ENCODE data around the gene GDF2.
A peak's percentile ranks its signal among the peaks of the same experiment; 100 is the strongest.

GDF2 gene

DNA sequence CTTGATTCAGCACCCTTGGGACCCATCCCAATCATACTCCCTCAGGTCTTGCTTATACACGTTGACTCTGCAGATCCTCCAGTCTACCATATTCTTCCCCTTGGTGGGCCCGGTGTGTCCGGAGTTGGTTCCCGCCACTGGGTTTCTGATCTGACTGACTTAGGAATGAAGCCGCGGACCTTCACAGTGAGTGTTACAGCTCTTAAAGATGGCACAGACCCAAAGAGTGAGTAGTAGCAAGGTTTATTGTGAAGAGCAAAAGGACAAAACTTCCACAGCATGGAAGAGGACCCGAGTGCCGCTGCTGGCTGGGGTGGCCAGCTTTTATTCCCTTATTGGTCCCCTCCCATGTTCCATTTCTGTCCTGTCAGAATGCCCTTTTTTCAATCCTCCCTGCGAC is 28.2 kb upstream of the GDF2 start:
- DNase-seq, result no peak

DNA sequence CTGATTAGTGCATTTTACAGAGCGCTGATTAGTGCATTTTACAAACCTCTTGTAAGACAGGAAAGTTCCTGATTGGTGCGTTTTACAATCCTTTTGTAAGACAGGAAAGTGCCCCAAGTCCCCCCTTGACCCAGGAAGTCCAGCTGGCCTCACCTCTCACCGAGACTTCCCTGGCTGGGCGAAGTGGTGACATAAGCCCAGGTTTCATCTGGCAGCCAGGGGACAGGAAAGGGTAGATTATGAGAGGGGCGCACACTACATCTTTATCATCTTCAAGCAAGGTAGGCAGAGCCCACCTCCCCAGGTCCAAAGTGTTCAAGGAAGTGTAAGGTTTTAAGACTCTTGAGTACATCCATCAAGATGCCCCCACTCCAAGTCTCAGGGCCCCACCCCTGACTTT is 27.8 kb upstream of the GDF2 start:
- DNase-seq, result no peak

DNA sequence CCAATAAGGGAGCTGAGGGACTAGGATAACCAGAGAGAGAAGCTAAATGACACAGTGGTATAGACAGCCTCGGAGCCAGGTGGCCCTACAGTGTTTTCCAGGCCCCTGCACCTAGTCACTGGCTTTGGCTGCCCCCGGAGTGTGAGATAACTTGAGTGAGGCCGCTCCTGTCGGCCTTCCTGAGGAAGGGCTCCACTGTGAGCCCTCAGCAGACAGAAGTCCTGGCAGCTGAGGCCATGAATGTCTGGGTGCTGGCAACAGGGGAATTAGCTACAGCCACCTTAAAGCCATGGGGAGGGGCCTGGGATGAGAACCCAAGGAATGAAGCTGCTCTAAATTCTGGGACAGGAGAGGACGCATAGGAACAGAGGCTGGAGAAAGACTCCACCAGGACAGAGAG is 26.8 kb upstream of the GDF2 start:
- DNase-seq, result no peak

DNA sequence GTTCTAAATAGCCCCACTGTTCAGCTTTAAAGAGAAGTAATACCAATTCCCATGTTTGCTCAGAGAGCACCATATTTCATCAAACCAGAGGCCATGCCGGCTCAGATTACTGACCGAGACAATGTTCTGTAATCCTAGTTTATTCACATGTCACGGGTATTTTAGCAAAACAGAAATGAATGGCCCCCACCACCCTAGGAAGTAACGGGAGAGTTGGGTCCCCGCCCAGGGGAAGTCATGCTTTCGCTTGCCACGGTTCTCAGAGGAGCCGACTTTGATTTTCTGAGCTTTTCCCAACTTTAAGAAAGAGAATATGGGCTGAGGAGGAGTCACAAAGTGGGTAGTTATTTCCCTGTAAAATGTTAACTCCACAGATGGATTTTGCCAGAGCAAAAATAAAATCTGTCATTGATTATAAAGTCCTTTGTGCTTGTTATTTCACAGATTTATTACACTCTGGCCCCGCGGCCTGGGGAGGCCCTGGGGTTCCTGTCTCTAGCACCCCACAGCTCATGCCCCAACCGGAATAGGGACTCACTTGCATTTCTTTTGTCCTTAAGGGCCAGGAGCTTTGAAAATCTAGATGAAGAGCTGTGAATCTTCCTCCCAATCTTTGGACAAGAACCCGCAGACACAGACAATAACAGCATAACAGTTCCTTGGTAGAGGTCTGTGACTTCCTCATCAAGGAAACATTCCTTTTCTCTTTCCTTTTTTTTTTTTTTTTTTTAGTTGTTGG is 25.9 kb upstream of the GDF2 start:
- DNase-seq, result peak; percentile 12 to 39

DNA sequence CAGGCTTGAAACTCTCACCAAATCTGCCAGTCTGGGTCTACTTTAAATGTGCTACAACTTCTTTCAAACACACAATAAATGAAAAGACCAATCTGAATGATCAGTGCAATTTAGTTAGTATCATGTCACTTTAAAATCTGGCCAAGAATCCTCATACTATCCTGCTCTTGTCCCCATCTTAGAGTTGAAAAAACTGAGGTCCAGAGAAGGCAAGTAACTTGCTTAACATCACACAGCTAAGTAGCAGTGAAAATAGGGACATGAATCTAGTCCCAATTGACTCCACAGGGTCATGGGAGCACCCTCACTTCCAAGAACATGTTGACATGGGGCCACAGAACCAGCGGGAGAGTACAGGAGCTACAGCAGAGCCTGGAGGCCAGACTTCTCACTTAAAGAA is 25.3 kb upstream of the GDF2 start:
- DNase-seq, result no peak

DNA sequence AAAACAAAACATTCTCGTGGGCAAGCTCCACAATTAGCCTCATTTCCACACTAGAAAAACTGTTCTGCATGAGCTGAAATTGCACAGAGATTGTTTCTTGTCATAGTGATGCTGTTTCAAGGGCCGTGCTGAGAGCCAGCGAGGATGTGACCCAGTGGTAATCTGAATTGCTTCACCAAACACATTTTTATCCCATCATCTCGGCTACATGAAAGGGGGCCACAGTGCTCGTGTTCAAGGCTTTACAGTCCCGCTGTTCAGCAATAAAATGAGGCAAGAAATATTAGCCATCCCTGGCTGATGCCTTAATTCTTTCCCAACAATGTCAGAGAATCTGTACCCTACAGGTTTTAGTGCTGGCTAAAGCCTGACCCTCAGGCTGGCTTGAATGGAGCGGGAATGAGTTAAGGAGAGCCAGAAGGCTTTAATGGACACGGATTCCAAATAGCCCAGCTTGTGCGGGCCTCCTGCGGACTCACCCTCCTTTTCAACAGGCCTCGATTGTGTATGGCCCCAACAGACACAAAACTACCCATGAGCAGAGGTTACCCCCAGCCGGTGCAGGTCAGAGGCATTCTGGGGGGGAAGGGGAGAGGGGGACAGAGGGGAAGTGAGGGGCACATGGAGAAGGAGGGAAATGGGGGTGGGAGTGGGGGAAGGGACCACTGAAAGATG is 24.3 kb upstream of the GDF2 start:
- DNase-seq, result no peak

- DNase-seq, result no peak
These were observed 23.5 kb upstream of the GDF2 start for GRCh38 chr10:47298715-47299114.

DNA sequence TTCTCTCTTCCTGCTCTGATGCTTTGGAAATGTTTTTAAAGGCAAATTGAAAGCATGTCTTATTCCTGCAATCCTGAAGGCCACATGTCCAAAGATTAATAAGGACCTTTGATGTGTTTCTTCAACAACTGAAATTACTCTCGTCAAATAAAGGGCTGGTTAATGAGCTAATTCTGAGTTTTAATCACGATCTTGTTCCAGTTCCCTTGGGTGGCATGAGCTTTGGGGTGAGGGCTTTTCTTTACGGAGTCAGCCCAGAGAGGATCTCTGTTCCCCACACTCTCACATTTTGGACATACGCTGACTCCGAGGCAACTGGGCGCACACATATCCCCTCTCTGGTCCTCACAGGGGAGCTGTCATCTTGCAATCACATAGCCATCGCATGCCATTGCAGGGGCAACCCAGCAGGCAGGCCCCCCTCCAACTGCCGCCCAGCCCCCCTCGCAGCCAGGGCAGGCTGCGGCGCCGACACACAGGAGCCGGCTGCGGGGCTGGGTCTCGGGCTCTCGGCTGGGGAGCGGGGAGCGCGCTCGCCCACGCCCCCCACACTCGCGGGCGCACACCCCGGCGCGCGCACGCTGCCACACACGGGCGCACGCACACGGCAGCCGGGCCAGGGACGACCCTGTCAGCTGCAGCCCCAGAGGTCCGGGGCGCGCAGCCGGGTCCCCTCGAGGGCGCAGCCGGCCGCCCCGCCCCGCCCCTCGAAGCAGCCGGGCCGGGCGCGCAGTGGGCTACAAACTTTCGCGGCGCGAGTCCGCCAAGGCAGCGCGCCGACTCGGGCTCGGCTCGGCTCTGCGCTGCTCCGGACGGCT is 22.4 kb upstream of the GDF2 start, which contains the start of gene GDF10:
Gene GDF10, plus strand, starts transcription at position 587 of the 818 bp plus-strand sequence. CDS start 455 bp downstream, outside the sequence.
- no peak for DNase-seq

DNA sequence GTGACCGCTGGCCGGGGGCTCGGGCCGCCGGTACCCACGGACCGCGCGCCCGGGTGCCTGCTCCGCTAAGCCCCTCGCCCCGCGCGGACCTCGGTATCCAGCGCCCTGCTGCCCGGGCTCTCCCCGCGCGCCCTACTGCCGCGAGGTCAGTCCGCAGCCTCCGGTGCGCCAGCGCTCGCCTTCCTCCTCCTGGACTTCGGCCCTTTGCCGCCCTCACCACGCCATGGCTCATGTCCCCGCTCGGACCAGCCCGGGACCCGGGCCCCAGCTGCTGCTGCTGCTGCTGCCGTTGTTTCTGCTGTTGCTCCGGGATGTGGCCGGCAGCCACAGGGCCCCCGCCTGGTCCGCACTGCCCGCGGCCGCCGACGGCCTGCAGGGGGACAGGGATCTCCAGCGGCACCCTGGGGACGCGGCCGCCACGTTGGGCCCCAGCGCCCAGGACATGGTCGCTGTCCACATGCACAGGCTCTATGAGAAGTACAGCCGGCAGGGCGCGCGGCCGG is 21.8 kb upstream of the GDF2 start:
- no peak for DNase-seq

DNA sequence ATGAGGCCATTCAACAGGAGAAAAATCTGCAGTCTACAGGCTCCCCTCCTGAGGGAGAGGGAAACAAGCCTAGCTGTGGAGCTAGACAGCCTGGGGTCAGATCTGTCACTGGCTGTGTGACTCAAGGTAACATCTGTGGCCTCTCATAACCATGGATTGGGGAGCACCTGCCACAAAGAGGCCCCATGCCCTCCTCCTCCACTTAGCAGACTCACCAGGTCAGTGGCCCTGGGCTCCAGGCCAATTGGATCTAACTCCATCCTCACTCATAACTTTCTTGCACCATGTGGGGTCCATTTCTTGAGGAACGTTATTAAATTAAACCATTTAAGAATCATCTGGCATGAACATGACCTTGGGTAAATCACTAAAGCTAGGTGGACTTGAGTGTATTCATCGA is 20.4 kb upstream of the GDF2 start:
- DNase-seq, result no peak

GRCh38 chr10:47303105-47303504 is 19.1 kb upstream of the GDF2 start:
- no peak for DNase-seq

DNA sequence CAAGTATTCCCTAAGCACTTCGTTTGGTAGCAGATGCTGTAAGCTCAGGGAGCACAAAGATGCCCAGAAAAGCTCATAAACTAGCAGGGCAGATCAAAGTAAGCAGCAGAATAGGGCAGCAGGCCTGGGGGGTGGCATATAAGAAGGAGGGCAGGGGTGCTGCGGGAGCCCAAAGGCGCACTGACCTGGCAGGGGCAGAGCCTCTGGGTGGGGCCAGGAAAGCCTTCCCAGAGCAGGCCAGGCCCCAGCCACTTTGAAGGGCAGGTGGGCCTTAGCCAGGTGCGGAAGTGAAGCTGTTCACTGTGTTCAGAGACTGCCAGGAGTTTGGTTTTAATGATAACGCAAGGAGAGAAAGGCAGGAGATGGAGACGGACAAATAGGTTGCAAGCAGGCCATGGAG is 18.4 kb upstream of the GDF2 start:
- no peak for DNase-seq

DNA sequence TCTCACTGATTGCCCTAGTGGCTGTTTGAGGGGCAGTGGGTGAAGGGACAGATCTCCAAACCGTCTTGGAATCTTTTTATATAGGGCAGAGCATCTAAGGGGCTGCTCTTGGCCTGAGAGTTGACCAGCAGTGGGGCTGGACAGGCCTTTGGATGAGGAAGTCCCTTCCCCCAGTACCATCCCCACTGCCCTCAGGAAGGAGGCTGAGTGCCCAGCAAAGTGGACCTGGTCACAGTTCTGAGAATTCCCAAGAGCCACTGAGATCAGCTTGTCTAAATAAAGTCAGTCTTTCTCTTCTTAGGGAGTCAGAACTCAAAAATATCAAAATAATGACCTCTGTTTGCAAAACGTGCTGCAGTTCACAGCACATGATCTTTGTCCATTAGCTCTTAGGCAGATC is 16.7 kb upstream of the GDF2 start:
- DNase-seq, result no peak

GRCh38 chr10:47306387-47307210 is 15.7 kb upstream of the GDF2 start:
- DNase-seq, result no peak

- DNase-seq, result no peak
These were observed 14.9 kb upstream of the GDF2 start for GRCh38 chr10:47307381-47307780.

DNA sequence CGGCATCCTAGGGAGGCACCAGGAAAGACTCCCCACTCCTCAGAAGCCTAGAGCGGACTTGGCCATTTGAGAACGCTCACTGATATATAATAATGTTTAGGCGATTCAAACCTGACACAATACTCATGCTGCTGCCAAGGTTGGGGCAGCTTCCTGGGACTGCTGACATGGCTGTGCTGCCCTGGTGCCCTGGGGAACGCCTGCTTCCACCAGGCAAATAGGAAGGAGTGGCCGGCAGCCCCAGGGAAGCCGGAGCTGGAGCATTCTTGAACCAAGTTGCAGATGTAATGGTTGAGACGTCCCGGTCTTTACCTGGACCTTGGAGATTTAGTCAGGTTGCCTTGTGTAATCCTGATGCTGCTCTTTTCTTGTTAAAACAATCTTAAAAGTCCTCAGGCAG is 13.5 kb upstream of the GDF2 start:
- DNase-seq, result no peak

GRCh38 chr10:47309408-47310089 is 12.7 kb upstream of the GDF2 start:
- DNase-seq, result peak in 1 of 2 donors; percentile 6

- DNase-seq, result no peak
These were observed 12.2 kb upstream of the GDF2 start for GRCh38 chr10:47310090-47310505.

GRCh38 chr10:47311193-47311931 is 10.9 kb upstream of the GDF2 start:
- no peak for DNase-seq

DNA sequence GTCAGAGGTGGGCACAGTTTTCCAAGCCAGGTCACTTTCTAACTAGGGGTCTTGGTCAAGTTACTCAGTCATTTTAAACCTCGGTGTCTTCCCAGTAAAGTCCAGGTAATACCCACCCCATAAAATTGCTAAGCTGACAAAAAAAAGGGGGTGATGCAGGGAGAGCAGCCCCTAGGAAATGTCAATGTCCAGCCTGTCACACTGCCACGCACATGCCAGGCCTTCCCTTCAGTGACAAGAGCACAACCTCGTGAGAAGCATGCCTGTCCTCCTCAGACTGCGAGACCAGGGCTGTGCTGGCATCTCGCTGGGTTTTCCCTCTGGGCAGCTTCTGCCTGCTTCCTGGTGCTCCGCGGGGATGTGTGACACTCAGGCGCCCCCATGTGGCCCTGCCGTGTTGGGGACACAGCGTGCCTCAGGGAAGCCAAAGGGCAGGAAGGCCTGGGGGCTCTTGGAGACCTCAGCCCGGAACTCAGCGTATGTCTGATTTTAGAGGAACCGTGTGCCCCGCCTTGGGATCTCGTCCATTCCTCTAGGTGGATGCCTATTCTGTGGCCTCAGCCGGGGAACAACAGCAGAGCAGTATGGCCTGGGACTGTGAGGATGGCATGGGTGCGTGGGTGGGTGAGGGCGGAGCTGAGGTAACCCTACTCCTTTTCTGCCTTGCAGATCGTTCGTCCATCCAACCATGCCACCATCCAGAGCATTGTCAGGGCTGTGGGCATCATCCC is 10.2 kb upstream of the GDF2 start:
- DNase-seq, result peak; percentile 74 to 86
